GM18519 (cell line): ENCODE measurements around the gene PLA2G3.
"Not testable (repeated sequence)": the region's sequence is repeated elsewhere in the genome, so short reads cannot be mapped to it uniquely, and the experiment has no call there.

ENCODE experiments used
- ATAC-seq: cut with Tn5 transposase; IDR thresholded peaks from one replicate; pipeline ENCODE4 v1.9.1; 2021; ENCODE audit warnings: mild to moderate bottlenecking, moderate library complexity; ENCODE audit not compliant: unreplicated experiment, low FRiP score

Gene PLA2G3, protein sequence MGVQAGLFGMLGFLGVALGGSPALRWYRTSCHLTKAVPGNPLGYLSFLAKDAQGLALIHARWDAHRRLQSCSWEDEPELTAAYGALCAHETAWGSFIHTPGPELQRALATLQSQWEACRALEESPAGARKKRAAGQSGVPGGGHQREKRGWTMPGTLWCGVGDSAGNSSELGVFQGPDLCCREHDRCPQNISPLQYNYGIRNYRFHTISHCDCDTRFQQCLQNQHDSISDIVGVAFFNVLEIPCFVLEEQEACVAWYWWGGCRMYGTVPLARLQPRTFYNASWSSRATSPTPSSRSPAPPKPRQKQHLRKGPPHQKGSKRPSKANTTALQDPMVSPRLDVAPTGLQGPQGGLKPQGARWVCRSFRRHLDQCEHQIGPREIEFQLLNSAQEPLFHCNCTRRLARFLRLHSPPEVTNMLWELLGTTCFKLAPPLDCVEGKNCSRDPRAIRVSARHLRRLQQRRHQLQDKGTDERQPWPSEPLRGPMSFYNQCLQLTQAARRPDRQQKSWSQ

DNA sequence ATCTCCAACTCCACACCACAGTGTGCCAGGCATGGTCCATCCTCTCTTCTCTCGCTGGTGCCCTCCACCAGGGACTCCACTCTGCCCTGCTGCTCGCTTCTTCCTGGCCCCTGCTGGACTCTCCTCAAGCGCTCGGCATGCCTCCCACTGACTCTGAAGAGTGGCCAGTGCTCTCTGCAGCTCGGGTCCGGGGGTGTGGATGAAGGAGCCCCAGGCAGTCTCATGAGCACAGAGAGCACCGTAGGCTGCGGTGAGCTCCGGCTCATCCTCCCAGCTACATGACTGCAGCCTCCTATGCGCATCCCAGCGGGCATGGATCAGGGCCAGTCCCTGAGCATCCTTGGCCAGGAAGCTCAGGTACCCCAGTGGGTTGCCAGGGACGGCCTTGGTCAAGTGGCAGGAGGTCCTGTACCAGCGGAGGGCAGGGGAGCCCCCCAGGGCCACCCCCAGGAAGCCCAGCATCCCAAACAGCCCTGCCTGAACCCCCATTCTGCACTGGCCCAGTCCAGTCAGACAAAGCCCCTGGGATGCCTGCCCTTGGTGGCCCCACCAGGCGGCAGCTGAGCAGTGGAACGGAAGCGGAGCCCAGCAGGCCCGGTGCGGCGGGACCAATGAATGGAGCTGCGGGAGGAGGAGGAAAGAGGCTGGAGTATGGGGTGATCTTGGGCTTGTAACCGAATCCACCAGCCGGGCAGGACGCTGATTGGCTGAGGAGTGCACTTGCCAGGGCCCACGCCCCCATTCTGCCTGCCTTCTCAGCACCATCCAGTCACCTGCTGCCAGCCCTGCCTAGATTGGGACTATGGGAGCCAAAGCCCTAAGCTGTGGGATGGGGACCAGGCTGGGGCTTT, at the start of gene PLA2G3:
PLA2G3 (minus strand) TSS at position 643 of the 851 bp plus-strand sequence; CDS start at position 489, 154 bp downstream.
- ATAC-seq: no peak

DNA sequence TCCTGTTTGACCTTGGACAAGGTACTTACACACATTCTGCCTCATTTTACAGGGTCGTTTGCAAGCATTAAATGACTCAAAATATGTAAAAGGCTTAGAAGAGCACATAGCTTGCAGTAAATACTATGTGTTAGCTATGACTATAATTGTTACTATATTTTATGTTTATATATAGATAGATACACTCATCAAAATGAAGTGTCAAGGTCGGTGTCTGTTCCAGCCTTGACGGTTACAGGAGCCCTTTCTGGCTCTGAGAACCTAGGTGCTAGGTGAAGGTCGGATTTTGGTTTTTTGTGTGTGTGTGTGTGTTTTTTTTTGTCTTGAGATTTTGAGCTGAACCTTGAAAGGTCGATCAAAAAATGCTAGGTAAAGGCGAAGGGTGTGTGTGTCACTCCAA, 47.3 kb upstream of the PLA2G3 start:
- ATAC-seq: no peak

DNA sequence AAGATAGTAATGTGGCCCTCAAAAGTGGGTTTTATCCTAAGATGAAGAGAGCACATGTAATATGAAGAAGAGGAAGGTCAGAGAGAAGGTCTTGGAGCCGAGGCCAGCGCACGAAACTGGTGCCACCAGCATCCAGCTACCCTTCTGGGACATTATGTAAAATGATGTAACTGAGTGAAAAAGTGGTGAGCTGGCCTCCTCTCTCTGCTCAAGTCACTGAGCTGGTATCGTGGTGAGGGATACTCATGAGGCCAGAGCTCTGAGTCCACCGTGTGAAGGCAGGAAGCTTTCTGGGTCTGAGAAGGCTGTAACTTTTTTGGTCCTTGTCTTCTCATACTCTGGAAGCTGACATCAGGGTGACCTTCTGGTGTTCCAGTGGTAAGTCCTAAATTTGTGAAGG, 44.7 kb upstream of the PLA2G3 start:
- no peak for ATAC-seq

DNA sequence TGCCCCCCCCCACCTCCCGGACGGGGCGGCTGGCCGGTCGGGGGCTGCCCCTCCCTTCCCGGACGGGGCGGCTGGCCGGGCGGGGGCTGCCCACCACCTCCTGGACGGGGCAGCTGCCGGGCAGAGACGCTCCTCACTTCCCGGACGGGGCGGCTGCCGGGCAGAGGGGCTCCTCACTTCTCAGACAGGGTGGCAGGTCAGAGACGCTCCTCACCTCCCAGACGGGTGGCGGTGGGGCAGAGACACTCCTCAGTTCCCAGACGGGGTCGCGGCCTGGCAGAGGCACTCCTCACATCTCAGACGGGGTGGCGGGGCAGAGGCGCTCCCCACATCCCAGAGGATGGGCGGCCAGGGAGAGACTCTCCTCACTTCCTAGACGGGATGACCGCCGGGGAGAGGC, 43.7 kb upstream of the PLA2G3 start:
- no peak for ATAC-seq

DNA sequence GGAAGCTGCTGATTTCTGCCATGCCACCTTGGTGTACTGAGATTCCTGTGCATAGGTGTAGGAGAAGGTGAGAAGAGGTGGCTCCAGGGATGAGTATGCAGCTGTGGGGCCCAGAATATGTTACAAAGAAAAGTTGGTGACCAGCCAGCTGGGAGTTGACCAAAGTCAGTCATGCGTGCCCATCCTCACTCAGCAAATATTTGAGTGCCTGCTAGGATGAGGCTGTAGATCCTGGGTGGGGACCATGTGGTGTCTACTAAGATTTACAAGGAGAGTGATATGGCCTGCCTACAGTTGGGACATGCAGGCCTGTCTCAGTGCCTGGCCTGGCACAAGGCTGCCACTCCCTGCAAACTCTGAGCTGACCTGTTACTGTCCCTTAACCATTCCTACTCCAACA, 39.0 kb upstream of the PLA2G3 start:
- ATAC-seq: no peak

DNA sequence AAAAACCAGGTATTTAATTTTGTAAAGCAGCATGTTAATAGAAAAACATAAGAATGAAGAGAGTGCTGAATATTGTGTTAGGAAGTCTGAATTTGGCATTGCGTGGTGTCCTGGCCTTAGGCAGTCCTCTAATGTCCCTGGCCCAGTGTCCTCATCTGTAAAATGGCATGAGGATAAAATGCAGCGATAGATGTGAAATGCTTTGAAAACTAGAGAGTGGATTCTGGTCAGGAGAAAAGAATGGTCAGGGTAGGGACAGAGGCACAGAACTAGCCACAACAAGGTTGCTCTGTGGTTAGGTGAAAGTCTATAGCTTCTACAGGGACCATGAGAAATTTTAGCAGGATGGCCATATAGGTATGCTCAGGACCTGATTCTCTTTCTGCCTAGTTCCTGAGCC, 38.6 kb upstream of the PLA2G3 start:
- ATAC-seq: no peak

DNA sequence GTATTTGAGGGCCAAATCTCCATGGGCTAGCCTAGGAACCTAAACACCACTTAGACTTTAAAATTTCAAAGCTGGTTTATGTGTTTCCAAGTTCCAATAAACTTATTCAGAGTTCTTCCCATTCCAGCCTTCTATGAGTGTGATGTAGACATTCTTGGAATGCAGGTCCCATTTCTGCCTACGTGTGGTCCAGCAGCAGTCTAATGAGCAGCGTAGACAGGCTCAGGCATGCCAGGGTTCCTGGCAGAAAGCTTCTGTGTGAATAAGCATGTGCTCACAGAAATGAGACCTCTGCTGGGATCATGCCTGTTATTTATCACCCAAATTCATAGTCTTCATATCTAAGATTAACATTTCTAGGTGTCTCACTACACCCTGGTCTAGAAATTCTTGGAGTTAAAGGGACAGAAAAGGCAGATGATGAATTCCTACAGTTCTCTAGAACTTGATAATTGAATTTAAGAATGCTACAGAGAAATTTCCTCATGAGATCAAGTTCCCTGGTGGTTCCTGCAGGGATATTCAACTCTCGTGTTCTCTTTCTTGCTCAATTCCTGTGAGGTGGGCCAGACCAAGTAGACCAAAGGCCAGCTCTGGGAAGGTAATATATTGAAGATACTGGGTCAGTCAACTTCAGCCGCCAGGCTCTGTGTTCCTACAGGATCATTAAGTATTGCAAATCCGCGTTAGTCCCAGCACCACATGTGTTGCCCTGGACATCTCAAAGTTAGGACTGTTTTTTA, 37.3 kb upstream of the PLA2G3 start:
- no peak for ATAC-seq

DNA sequence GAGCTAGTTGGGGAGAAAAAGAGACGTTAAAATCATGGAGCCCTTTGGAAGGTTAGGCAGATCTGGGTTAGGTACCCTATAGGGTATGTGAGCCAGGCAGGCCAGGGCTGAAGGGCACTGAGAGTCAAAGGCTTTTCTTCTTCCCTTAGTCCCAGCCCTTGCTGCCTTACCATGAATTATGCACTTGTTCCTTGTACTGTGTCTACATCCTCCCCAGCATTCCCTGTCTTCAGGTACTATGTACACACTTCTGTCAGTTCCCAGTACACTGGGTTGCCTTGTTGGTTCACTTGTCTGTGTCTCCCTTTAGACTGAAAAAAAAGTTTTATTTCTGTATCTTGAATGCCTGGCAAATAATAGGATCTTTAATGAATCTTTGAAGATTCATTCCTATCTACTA, 36.6 kb upstream of the PLA2G3 start:
- no peak for ATAC-seq

DNA sequence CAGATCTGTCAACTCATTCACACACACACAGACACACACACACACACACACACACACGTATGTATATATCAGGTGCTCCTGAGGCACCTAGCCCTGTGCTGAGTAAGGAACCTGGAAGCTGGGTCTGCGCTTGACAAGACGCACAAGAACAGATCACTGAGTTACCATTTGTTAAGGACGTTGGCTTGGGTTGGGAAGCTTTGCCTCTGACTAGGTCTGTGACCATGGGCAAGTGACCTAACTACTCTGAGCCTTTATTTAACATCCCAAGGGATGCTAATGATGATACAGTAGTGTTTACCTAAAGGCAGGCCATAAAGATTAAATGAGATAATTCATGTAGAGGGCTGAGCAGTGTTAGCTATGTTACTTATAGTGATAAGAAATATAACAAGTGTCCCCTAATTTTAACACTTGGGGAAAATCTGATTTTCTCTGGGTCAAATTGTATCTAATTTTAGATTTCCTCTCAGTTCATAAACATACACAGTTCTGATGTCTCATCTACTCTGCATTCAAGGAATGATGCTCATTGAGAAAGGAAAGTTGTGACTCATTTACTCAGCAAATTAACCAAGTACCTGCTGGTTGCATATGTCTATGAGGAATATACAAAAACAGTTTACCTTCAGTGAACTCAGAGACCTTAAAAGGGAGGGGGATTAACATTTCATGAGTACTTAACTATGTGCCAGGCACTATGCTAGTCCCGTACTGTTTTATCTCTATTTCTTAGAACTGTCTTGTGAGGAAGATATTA, 33.3 kb upstream of the PLA2G3 start:
- no peak for ATAC-seq

DNA sequence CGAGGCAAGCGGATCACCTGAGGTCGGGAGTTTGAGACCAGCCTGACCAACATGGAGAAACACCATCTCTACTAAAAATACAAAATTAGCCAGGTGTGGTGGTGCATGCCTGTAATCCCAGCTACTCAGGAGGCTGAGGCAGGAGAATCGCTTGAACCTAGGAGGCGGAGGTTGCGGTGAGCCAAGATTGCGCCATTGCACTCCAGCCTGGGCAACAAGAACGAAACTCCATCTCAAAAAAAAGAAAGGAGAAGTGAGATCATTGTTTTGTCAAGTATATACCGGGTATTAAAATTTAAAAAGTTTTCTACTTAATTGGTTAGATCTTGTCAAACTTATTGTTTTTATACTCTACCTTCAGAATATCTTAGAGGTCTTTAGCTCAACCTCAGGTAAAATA, 31.4 kb upstream of the PLA2G3 start:
- ATAC-seq: not testable (repeated sequence)

DNA sequence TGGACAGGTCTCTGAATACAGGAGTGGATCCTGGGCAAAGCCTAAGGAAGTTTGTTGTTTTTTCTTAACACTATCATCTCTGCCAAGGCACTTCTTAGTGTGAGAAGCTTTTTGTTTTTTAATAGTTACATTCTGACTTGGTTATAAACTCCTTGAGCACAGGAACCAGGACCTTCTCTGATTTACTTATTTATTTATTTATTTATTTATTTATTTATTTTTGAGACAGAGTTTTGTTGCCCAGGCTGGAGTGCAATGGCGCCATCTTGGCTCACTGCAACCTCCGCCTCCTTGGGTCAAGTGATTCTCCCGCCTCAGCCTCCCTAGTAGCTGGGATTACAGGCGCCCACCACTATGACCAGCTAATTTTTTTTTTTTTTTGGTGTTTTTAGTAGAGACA, 30.7 kb upstream of the PLA2G3 start:
- no peak for ATAC-seq

DNA sequence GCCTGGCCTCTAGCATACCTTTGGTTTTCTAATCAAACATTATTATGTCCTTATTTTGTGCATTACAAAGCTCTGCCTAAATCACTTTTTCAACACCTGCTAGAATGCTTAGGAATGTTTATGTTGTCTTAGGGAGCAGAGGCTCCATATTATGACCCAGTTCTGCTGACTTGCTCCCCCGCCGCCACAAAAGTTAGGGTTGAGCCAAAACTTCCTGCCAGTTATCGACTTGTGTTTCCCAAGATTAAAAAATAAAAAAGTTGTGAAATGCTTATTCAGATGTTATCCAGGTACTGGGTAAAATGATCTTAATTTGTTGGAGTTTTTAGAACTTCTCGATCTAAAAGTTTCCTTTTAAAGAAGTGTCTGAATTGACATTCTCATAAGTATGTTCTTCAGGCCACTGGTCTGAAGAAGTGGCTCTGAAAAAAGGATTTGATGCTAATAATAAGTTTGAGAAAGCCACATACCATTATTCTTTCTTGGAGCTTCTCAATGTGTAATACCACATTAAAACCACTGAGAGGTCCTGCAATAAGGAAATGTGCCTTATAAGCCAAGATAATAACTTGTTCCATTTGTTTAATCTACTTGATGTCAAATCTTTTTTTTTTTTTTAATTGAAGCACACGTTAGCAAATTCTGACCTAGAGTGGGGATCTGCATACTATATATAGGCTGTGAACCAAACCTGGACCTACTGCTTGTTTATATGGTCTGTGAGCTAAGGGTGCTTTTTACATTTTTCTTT, 21.9 kb upstream of the PLA2G3 start:
- ATAC-seq: no peak

DNA sequence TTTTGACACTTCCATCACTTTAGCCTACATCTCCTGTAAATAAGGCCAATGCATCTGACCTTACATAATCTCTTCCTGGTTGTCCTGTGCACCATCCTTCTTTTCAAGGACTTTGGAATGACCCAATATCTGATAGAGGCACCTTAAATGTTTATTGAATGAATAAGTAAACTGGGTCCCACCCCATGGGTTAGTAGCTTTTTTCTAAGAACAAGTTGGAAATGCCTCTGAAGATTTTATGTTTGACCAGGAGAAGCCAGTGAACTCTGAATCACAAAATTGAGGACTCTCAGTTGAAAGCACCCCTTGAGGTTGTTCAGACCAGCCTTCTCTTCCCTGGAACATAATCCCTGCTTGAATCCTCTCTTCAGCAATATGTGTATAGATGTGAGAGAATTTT, 21.1 kb upstream of the PLA2G3 start:
- ATAC-seq: no peak

DNA sequence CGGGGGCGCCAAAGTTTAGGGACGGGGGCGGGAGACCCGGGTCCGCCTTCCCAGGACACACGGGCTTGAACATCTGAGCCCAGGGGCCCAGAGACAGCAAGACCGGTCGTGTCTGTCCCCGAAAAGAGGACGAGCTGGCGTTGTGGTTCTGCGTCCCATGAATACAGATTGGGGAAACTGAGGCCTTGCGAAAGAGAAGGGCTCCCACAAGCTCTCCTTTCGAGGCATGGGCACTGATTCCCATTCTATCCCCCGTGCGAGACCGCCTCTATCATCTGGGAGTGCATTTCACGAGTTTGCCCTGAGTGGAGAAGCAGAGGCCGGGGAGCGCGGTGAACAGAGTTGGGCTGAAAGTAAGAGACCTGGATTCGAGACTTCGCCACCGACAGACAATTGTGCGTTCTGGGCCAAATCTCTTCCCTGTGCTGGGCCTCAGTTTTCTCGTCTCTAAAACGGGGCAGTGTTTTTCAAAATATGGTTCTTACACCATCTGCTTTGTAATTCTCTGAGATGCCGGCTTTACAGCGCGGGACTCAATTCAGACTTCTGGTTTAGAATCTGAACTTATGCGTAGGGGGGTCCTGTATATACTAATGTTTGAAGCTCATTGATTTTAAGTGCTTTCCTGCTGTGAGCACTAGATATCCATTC, 20.1 kb upstream of the PLA2G3 start:
- ATAC-seq: no peak

DNA sequence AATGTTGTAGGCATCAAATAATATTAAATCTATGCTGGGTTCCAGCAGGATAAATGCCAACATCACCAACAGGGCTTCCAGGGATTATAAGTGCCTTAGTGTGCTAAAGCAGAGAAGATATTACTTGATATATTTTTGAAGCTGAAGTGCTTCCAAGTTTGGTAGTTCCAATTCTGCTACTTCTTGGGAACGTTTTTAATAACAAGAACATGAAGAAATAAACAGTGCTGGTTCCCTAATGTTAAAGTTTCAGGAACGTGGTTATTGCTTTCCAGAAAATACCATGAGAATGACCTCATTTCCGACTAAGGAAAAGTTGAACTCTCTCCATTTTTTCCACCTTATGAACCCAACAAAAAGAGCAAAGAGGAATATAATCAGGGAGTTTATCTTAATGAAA, 15.1 kb upstream of the PLA2G3 start:
- no peak for ATAC-seq

DNA sequence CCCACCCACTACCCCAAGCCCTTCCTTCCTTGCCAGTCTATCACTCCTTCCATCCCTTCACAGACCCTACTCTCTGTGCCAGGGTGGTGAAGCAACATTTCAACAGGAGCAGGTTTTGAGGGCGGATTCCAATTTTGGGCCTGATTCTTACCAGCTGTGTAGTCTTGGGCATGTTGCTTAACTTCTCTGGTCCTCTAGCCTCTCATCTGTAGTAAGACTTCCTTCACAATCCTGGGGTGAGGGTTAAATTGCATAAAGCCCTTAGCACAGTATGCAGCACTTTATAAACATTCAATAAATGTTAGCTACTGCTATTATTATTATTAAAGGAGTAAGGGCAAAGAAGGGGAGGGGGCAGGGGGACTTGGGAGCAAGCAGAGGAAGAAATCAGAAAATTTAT, 14.7 kb upstream of the PLA2G3 start:
- ATAC-seq: no peak

DNA sequence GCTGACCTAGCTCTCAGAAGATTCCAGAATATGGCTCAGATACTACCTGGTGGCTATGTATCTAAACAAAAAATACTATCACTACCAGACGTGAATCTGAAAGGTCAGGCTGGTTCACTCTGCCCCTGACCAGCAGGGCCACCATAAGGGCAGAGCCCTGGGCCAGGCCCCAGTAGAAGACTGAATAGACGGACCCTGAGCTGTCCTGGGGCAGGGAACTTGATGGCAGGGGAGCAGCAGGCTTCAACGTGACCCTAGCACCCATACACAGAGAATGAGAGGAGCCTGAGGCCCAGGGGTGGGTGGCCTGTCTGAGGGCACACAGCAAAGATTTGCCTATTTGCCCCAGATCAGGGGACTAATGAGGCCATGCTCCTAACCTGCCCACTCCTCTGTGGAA, 13.0 kb upstream of the PLA2G3 start:
- no peak for ATAC-seq

DNA sequence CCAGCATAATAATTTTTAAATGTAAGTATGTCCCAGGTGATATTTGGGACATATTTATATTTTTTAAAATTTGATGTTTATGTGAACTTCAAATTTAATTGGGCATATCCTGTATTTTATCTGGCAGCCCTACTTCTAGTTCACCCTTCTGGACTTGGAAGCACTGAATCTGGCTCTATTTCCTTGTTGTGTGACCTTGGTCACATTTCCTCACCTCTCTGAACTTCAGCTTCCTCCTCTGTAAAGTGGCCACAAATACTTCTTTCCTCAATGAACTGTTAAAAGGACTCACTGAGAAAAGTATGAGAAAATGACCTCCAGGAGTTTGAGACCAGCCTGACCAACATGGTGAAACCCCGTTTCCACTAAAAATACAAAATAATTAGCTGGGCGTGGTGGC, 11.6 kb upstream of the PLA2G3 start:
- ATAC-seq: no peak

DNA sequence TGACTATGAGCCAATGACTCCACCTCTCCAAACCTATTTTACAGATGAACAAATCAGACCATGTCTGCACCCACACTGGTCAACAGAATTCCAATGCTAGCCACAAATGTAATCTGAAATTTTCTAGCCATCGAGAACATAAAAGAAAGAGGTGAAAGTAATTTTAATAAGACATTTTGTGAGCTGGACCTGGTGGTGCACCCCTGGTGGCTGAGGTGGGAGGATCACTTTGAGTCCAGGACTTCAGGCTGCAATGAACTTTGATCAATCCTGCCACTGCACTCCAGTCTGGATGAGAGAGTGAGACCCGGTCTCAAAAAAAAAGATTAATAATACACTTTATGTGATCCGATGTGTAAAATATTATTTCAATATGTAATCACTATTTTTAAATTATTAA, 10.3 kb upstream of the PLA2G3 start:
- no peak for ATAC-seq
